Natural killer cell (primary cell): ENCODE data around the gene OSBP2. TPM values are rescaled to one million over a fixed set of nuclear protein-coding genes. Genes with fewer than 3 reads are reported as not detected.

Experiments used
- ATAC-seq, 3 donors: fragments of 150-1000 bp in 2 of 3; fragments of 200-7000 bp in 1 of 3; cut with Tn5 transposase; 1 replicate in 1 of 3; 2 replicates in 2 of 3; pipeline ENCODE4 v1.10.0; 2021; ENCODE audit warnings: mild to moderate bottlenecking in 2 of 3, moderate library complexity in 2 of 3
- DNase-seq, 2 donors: peaks; one replicate each; pipeline versions ENCODE4 v3.0.0 to v3.0.0-alpha.2; 2013 to 2021; ENCODE audit warnings: mixed read lengths in 1 of 2
- H3K27ac ChIP-seq: one replicate; pipeline ENCODE4 v1.5.1; 2013; ENCODE audit warnings: mild to moderate bottlenecking, low read length
- H3K27me3 ChIP-seq: one replicate; pipeline ENCODE4 v1.6.1; 2013; ENCODE audit warnings: low read length; ENCODE audit not compliant: control insufficient read depth, insufficient read depth
- H3K36me3 ChIP-seq: one replicate; pipeline ENCODE4 v1.6.1; 2013; ENCODE audit warnings: low read length; ENCODE audit not compliant: control insufficient read depth, insufficient read depth
- H3K4me1 ChIP-seq: one replicate; pipeline ENCODE4 v1.6.1; 2013; ENCODE audit warnings: low read length; ENCODE audit not compliant: control insufficient read depth, insufficient read depth
- H3K4me3 ChIP-seq: one replicate; pipeline ENCODE4 v1.5.1; 2013; ENCODE audit warnings: low read length
- H3K9me3 ChIP-seq: one replicate; pipeline ENCODE4 v1.6.1; 2013; ENCODE audit warnings: low read length; ENCODE audit not compliant: control insufficient read depth, insufficient read depth
- H3K27ac Mint-ChIP-seq, 2 donors: one replicate each; pipeline ENCODE4 v1.8.0; 2022; ENCODE audit warnings: mild to moderate bottlenecking in 2 of 2, mixed read lengths in 2 of 2, moderate library complexity in 1 of 2
- H3K27me3 Mint-ChIP-seq, 2 donors: one replicate each; pipeline ENCODE4 v1.8.0; 2022; ENCODE audit warnings: low read depth in 2 of 2, mixed read lengths in 2 of 2
- H3K36me3 Mint-ChIP-seq: one replicate; pipeline ENCODE4 v1.8.0; 2022; ENCODE audit warnings: mixed read lengths
- H3K4me1 Mint-ChIP-seq, 2 donors: one replicate each; pipeline ENCODE4 v1.8.0; 2022; ENCODE audit warnings: mixed read lengths in 2 of 2
- H3K4me3 Mint-ChIP-seq: one replicate; pipeline ENCODE4 v1.8.0; 2022; ENCODE audit warnings: mild to moderate bottlenecking, moderate library complexity, mixed read lengths
- H3K9me3 Mint-ChIP-seq, 2 donors: one replicate each; pipeline ENCODE4 v1.8.0; 2022; ENCODE audit warnings: mixed read lengths in 2 of 2
- CTCF ChIP-seq: fragments of 200-600 bp; IDR thresholded peaks from one replicate; pipeline ENCODE4 v1.8.0; 2022; ENCODE audit warnings: antibody characterized with exemption
- WGBS: methylation state at CpG from one replicate; pipeline ENCODE4 v1.1.7; 2013; ENCODE audit warnings: missing lambda C conversion rate; ENCODE audit not compliant: insufficient coverage; 5-methylcytosine and 5-hydroxymethylcytosine counted together
- intact Hi-C: fragments of 100-400 bp; cut with micrococcal nuclease; formaldehyde crosslinking; loops from one replicate; pipeline ENCODE4 v1.14.2; 2022
- total RNA-seq, 4 donors: library from RNA; stranded (reverse); fragments of 120-200 nt in 1 of 4; gene quantifications; one replicate each; pipeline versions ENCODE4 v1.2.3 to v1.2.4, GENCODE V29; 2013 to 2022

OSBP2 gene
- total RNA-seq, 3 donors from 2014 or later (not counting 1 experiment from before 2014, with no cell fraction given): 0.65 to 1.2 (median 0.79) TPM

DNA sequence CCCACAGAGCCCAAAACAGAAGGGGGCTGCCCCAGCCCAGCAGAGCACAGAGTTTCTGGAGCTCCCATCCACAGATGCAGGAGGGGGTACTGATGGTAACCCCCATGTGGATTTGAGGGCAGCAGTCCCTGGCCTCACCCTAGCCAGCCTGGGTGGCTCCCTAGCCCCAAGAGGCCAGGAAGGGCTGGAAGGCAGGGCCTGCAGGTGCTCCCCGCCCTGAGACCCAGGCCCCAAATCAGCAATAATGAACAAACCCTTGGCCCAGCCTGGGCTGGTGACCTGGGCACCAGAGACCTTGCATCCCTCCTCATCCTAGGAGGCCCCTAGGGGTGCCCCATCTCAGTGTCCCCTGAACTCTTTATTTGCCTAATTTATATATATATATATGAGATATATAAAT is 212.3 kb downstream of the OSBP2 start:
- WGBS: 88% methylated on average over 1 of the region's 1 CpG
- H3K36me3 Mint-ChIP-seq: no peaks in the 10 kb centered on the region
- no peak for DNase-seq
- Histone ChIP-seq H3K9me3 (no peaks in the 10 kb centered on the region), H3K27ac (no peak overlapping the region), H3K27me3 (no peaks in the 10 kb centered on the region), H3K4me1 (no peaks in the 10 kb centered on the region), H3K36me3 (no peaks in the 10 kb centered on the region), H3K4me3 (no peak overlapping the region)
- intact Hi-C loops: no loop called here
- H3K4me3 Mint-ChIP-seq: no peak overlapping the region
- peaks cover 0 to 2% of the 10 kb centered on the region in 2 donors for H3K27me3 Mint-ChIP-seq
- ATAC-seq: no peak
- no peaks in the 10 kb centered on the region for H3K9me3 Mint-ChIP-seq
- peaks cover 0 to 5% of the 10 kb centered on the region in 2 donors for H3K4me1 Mint-ChIP-seq
- H3K27ac Mint-ChIP-seq: no peak overlapping the region
- TF ChIP-seq CTCF: no peak

DNA sequence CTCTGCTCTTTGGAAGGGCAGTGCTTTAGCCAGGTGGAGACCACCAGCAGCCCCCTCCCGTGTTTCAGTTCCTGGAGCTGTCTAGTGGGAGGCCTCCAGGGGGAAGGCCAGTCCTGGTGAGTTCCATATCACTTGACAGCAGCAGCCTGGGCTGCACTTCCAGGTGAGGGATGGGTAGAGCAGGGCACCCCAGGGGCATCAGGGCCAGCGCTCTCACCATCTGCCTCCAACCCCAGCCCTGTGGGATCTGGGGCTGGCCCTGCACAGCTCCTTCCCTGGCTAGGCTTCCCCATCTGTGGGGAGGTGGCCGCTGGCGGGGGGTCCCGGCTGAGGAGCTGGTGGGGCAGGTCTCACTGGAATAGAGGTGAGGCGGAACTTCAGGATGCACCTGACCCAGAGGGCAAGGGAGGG is 213.4 kb downstream of the OSBP2 start:
- Mint-ChIP-seq H3K36me3 (no peaks in the 10 kb centered on the region), H3K27ac (no peak overlapping the region), H3K27me3 (peaks cover 0 to 1% of the 10 kb centered on the region in 2 donors), H3K4me1 (peaks cover 0 to 2% of the 10 kb centered on the region in 2 donors), H3K9me3 (no peaks in the 10 kb centered on the region), H3K4me3 (no peak overlapping the region)
- Histone ChIP-seq H3K27ac (no peak overlapping the region), H3K36me3 (no peaks in the 10 kb centered on the region), H3K4me3 (no peak overlapping the region), H3K27me3 (no peaks in the 10 kb centered on the region), H3K9me3 (no peaks in the 10 kb centered on the region), H3K4me1 (no peaks in the 10 kb centered on the region)
- no peak for DNase-seq
- ATAC-seq: no peak
- intact Hi-C loops: no loop called here
- TF ChIP-seq CTCF: no peak
- 92% methylated on average over 6 of the region's 6 CpGs for WGBS

- Histone ChIP-seq H3K36me3 (no peaks in the 10 kb centered on the region), H3K27ac (no peak overlapping the region), H3K27me3 (no peaks in the 10 kb centered on the region), H3K4me1 (no peaks in the 10 kb centered on the region), H3K4me3 (no peak overlapping the region), H3K9me3 (no peaks in the 10 kb centered on the region)
- Mint-ChIP-seq H3K36me3 (no peaks in the 10 kb centered on the region), H3K9me3 (no peaks in the 10 kb centered on the region), H3K27ac (no peak overlapping the region), H3K4me3 (no peak overlapping the region), H3K4me1 (no peaks in the 10 kb centered on the region), H3K27me3 (no peaks in the 10 kb centered on the region)
- ATAC-seq (no peak), DNase-seq (no peak)
- intact Hi-C loops: no loop called here
- 91% methylated on average over 5 of the region's 5 CpGs for WGBS
- no peak for TF ChIP-seq CTCF
Observed at GRCh38 chr22:30909306-30909705, 214.6 kb downstream of the OSBP2 start.

GRCh38 chr22:30910358-30910757 is 215.7 kb downstream of the OSBP2 start:
- H3K9me3 Mint-ChIP-seq: no peaks in the 10 kb centered on the region
- H3K4me3 Mint-ChIP-seq: no peak overlapping the region
- no peak overlapping the region for H3K27ac Mint-ChIP-seq
- intact Hi-C loops: no loop called here
- no peaks in the 10 kb centered on the region for H3K27me3 ChIP-seq
- no peaks in the 10 kb centered on the region for H3K9me3 ChIP-seq
- no peaks in the 10 kb centered on the region for H3K27me3 Mint-ChIP-seq
- no peaks in the 10 kb centered on the region for H3K4me1 Mint-ChIP-seq
- no peaks in the 10 kb centered on the region for H3K36me3 ChIP-seq
- no peak for TF ChIP-seq CTCF
- no peak overlapping the region for H3K27ac ChIP-seq
- H3K4me3 ChIP-seq: no peak overlapping the region
- WGBS: 100% methylated on average over 2 of the region's 2 CpGs
- H3K4me1 ChIP-seq: no peaks in the 10 kb centered on the region
- ATAC-seq (no peak), DNase-seq (no peak)
- no peaks in the 10 kb centered on the region for H3K36me3 Mint-ChIP-seq
